WTC11 (cell line): ENCODE data around the gene PSMD6.

ENCODE experiments used
- CREM ChIP-seq: sonication (generic); formaldehyde crosslinking; IDR thresholded peaks from 2 replicates; pipeline ENCODE4 v1.8.1; 2022; ENCODE audit warnings: mild to moderate bottlenecking, missing genetic modification reagents, moderate library complexity
- FOXK1 ChIP-seq: sonication (generic); formaldehyde crosslinking; IDR thresholded peaks from 2 replicates; pipeline ENCODE4 v1.8.0; 2022; ENCODE audit warnings: mild to moderate bottlenecking, moderate library complexity, missing genetic modification reagents
- IRF2 ChIP-seq: sonication (generic); formaldehyde crosslinking; IDR thresholded peaks from 2 replicates; pipeline ENCODE4 v1.8.0; 2022; ENCODE audit warnings: low read depth, missing genetic modification reagents, borderline replicate concordance
- NR2C2 ChIP-seq: sonication (generic); formaldehyde crosslinking; IDR thresholded peaks from 2 replicates; pipeline ENCODE4 v1.8.0; 2022; ENCODE audit warnings: mild to moderate bottlenecking, missing genetic modification reagents
- RELA ChIP-seq: sonication (generic); formaldehyde crosslinking; IDR thresholded peaks from 2 replicates; pipeline ENCODE4 v1.8.1; 2022; ENCODE audit warnings: missing genetic modification reagents, mild to moderate bottlenecking, borderline replicate concordance
- STAT6 ChIP-seq: sonication (generic); formaldehyde crosslinking; conservative IDR thresholded peaks from 2 replicates; pipeline ENCODE4 v1.8.1; 2023; ENCODE audit warnings: mild to moderate bottlenecking, low read depth, missing genetic modification reagents, moderate library complexity
- TP53 ChIP-seq: sonication (generic); formaldehyde crosslinking; IDR thresholded peaks from 2 replicates; pipeline ENCODE4 v1.8.1; 2023; ENCODE audit warnings: mild to moderate bottlenecking, missing genetic modification reagents
- TF ChIP-seq, protein P1 (sequence below): fragments of 200-600 bp; IDR thresholded peaks from 2 replicates; pipeline ENCODE4 v1.8.0; 2022; ENCODE audit warnings: antibody characterized with exemption

DNA sequence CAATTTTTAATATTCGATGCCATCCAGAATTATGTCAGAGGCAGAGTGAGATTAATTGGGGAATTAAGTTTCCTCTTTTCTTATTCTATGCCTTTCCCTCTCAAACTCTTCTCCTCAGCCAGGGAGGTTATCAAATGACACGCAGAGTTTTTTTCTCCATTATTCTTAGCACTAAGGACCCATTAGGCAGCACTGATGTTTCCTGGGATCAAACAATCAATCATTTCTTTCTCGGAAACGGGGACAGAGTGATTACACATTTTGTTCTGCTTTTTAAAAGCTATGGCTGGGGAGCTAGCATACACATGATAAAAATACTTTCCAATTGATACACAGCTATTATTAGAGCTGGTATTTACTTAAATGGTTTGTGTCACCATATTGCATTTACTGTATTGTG, 35.3 kb upstream of the PSMD6 start:
- no peak for TF ChIP-seq FOXK1
- TF ChIP-seq CREM (CRISPR knock-in tag), result no peak
- TF ChIP-seq, protein P1, sequence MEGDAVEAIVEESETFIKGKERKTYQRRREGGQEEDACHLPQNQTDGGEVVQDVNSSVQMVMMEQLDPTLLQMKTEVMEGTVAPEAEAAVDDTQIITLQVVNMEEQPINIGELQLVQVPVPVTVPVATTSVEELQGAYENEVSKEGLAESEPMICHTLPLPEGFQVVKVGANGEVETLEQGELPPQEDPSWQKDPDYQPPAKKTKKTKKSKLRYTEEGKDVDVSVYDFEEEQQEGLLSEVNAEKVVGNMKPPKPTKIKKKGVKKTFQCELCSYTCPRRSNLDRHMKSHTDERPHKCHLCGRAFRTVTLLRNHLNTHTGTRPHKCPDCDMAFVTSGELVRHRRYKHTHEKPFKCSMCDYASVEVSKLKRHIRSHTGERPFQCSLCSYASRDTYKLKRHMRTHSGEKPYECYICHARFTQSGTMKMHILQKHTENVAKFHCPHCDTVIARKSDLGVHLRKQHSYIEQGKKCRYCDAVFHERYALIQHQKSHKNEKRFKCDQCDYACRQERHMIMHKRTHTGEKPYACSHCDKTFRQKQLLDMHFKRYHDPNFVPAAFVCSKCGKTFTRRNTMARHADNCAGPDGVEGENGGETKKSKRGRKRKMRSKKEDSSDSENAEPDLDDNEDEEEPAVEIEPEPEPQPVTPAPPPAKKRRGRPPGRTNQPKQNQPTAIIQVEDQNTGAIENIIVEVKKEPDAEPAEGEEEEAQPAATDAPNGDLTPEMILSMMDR, result no peak
- TF ChIP-seq TP53 (CRISPR knock-in tag), result no peak
- no peak for TF ChIP-seq STAT6 (CRISPR knock-in tag)
- TF ChIP-seq NR2C2, result no peak
- no peak for TF ChIP-seq RELA (CRISPR knock-in tag)
- no peak for TF ChIP-seq IRF2 (CRISPR knock-in tag)
